Natural killer cell (primary cell): ENCODE data around the gene GLCCI1. TPM values are rescaled to one million over a fixed set of nuclear protein-coding genes. Genes with fewer than 3 reads are reported as not detected.
"Not testable (repeated sequence)": the region's sequence is repeated elsewhere in the genome, so short reads cannot be mapped to it uniquely, and the experiment has no call there.

Experiments used
- ATAC-seq, 3 donors: fragments of 150-1000 bp in 2 of 3; fragments of 200-7000 bp in 1 of 3; cut with Tn5 transposase; 1 replicate in 1 of 3; 2 replicates in 2 of 3; pipeline ENCODE4 v1.10.0; 2021; ENCODE audit warnings: mild to moderate bottlenecking in 2 of 3, moderate library complexity in 2 of 3
- DNase-seq, 2 donors: peaks; one replicate each; pipeline versions ENCODE4 v3.0.0 to v3.0.0-alpha.2; 2013 to 2021; ENCODE audit warnings: mixed read lengths in 1 of 2
- H3K27ac ChIP-seq: one replicate; pipeline ENCODE4 v1.5.1; 2013; ENCODE audit warnings: mild to moderate bottlenecking, low read length
- H3K27me3 ChIP-seq: one replicate; pipeline ENCODE4 v1.6.1; 2013; ENCODE audit warnings: low read length; ENCODE audit not compliant: control insufficient read depth, insufficient read depth
- H3K36me3 ChIP-seq: one replicate; pipeline ENCODE4 v1.6.1; 2013; ENCODE audit warnings: low read length; ENCODE audit not compliant: control insufficient read depth, insufficient read depth
- H3K4me1 ChIP-seq: one replicate; pipeline ENCODE4 v1.6.1; 2013; ENCODE audit warnings: low read length; ENCODE audit not compliant: control insufficient read depth, insufficient read depth
- H3K4me3 ChIP-seq: one replicate; pipeline ENCODE4 v1.5.1; 2013; ENCODE audit warnings: low read length
- H3K9me3 ChIP-seq: one replicate; pipeline ENCODE4 v1.6.1; 2013; ENCODE audit warnings: low read length; ENCODE audit not compliant: control insufficient read depth, insufficient read depth
- H3K27ac Mint-ChIP-seq, 2 donors: one replicate each; pipeline ENCODE4 v1.8.0; 2022; ENCODE audit warnings: mild to moderate bottlenecking in 2 of 2, mixed read lengths in 2 of 2, moderate library complexity in 1 of 2
- H3K27me3 Mint-ChIP-seq, 2 donors: one replicate each; pipeline ENCODE4 v1.8.0; 2022; ENCODE audit warnings: low read depth in 2 of 2, mixed read lengths in 2 of 2
- H3K36me3 Mint-ChIP-seq: one replicate; pipeline ENCODE4 v1.8.0; 2022; ENCODE audit warnings: mixed read lengths
- H3K4me1 Mint-ChIP-seq, 2 donors: one replicate each; pipeline ENCODE4 v1.8.0; 2022; ENCODE audit warnings: mixed read lengths in 2 of 2
- H3K4me3 Mint-ChIP-seq: one replicate; pipeline ENCODE4 v1.8.0; 2022; ENCODE audit warnings: mild to moderate bottlenecking, moderate library complexity, mixed read lengths
- H3K9me3 Mint-ChIP-seq, 2 donors: one replicate each; pipeline ENCODE4 v1.8.0; 2022; ENCODE audit warnings: mixed read lengths in 2 of 2
- CTCF ChIP-seq: fragments of 200-600 bp; IDR thresholded peaks from one replicate; pipeline ENCODE4 v1.8.0; 2022; ENCODE audit warnings: antibody characterized with exemption
- WGBS: methylation state at CpG from one replicate; pipeline ENCODE4 v1.1.7; 2013; ENCODE audit warnings: missing lambda C conversion rate; ENCODE audit not compliant: insufficient coverage; 5-methylcytosine and 5-hydroxymethylcytosine counted together
- intact Hi-C: fragments of 100-400 bp; cut with micrococcal nuclease; formaldehyde crosslinking; loops from one replicate; pipeline ENCODE4 v1.14.2; 2022
- total RNA-seq, 4 donors: library from RNA; stranded (reverse); fragments of 120-200 nt in 1 of 4; gene quantifications; one replicate each; pipeline versions ENCODE4 v1.2.3 to v1.2.4, GENCODE V29; 2013 to 2022

Gene GLCCI1
- total RNA-seq, 3 donors from 2014 or later (not counting 1 experiment from before 2014, with no cell fraction given), result 70.5 to 132 (median 79.6) TPM

- intact Hi-C loops, result no loop called here
Observed at GRCh38 chr7:8089036-8089780, 120.6 kb downstream of the GLCCI1 start.

GRCh38 chr7:8092140-8092539, 123.5 kb downstream of the GLCCI1 start:
- peak overlapping the region in 1 of 2 donors; percentile 6 for H3K27ac Mint-ChIP-seq
- H3K36me3 Mint-ChIP-seq, result no peaks in the 10 kb centered on the region
- H3K4me1 ChIP-seq, result no peaks in the 10 kb centered on the region
- no peaks in the 10 kb centered on the region for H3K27me3 Mint-ChIP-seq
- no peaks in the 10 kb centered on the region for H3K27me3 ChIP-seq
- H3K4me3 Mint-ChIP-seq, result no peak overlapping the region
- no peak for TF ChIP-seq CTCF
- H3K9me3 ChIP-seq, result no peaks in the 10 kb centered on the region
- H3K4me1 Mint-ChIP-seq, result peaks cover 5 to 13% of the 10 kb centered on the region in 2 donors
- no peak overlapping the region for H3K4me3 ChIP-seq
- DNase-seq (no peak), ATAC-seq (no peak)
- no peaks in the 10 kb centered on the region for H3K9me3 Mint-ChIP-seq
- intact Hi-C loops, result no loop called here
- no peak overlapping the region for H3K27ac ChIP-seq
- peaks cover 11% of the 10 kb centered on the region for H3K36me3 ChIP-seq
- 100% methylated on average over 2 of the region's 2 CpGs for WGBS

More at GRCh38 chr7:8089036-8089780, 120.6 kb downstream of the GLCCI1 start:
- no peaks in the 10 kb centered on the region for H3K9me3 ChIP-seq
- Mint-ChIP-seq H3K4me3 (no peak overlapping the region), H3K4me1 (peaks cover 5 to 28% of the 10 kb centered on the region in 2 donors), H3K9me3 (no peaks in the 10 kb centered on the region), H3K27ac (peak overlapping the region in 1 of 2 donors; percentile 31), H3K27me3 (no peaks in the 10 kb centered on the region), H3K36me3 (peaks cover 8% of the 10 kb centered on the region)
- H3K36me3 ChIP-seq, result peaks cover 27% of the 10 kb centered on the region
- H3K4me1 ChIP-seq, result no peaks in the 10 kb centered on the region
- H3K27ac ChIP-seq, result no peak overlapping the region
- no peaks in the 10 kb centered on the region for H3K27me3 ChIP-seq
- over 99% methylated on average over 5 of the region's 6 CpGs for WGBS
- no peak for TF ChIP-seq CTCF
- H3K4me3 ChIP-seq, result no peak overlapping the region
- ATAC-seq, result no peak
- no peak for DNase-seq

GRCh38 chr7:8094164-8095140, 125.9 kb downstream of the GLCCI1 start:
- DNase-seq, result no peak
- Histone ChIP-seq H3K9me3 (no peaks in the 10 kb centered on the region), H3K27ac (no peak overlapping the region), H3K27me3 (no peaks in the 10 kb centered on the region), H3K4me1 (no peaks in the 10 kb centered on the region), H3K36me3 (peaks cover 3% of the 10 kb centered on the region), H3K4me3 (no peak overlapping the region)
- no peak overlapping the region for H3K27ac Mint-ChIP-seq
- no peak overlapping the region for H3K4me3 Mint-ChIP-seq
- H3K4me1 Mint-ChIP-seq, result peaks cover 5 to 13% of the 10 kb centered on the region in 2 donors
- peaks cover 0 to 2% of the 10 kb centered on the region in 2 donors for H3K9me3 Mint-ChIP-seq
- TF ChIP-seq CTCF, result no peak
- ATAC-seq, result no peak
- WGBS, result 100% methylated on average over 3 of the region's 8 CpGs
- no peaks in the 10 kb centered on the region for H3K27me3 Mint-ChIP-seq
- no peaks in the 10 kb centered on the region for H3K36me3 Mint-ChIP-seq
- intact Hi-C loops, result no loop called here

- H3K27me3 ChIP-seq, H3K27ac ChIP-seq, intact Hi-C loops, H3K4me3 Mint-ChIP-seq, ATAC-seq, DNase-seq, H3K27me3 Mint-ChIP-seq, H3K9me3 Mint-ChIP-seq, H3K27ac Mint-ChIP-seq, H3K4me3 ChIP-seq, H3K9me3 ChIP-seq, H3K36me3 ChIP-seq: not testable (repeated sequence)
- peaks cover 19% of the 10 kb centered on the region for H3K4me1 ChIP-seq
- H3K36me3 Mint-ChIP-seq, result peaks cover 11% of the 10 kb centered on the region
- 90% methylated on average over 4 of the region's 4 CpGs for WGBS
- H3K4me1 Mint-ChIP-seq, result peaks cover 24 to 25% of the 10 kb centered on the region in 2 donors
Observed at GRCh38 chr7:8101292-8101691, 132.7 kb downstream of the GLCCI1 start.
